Activated CD4-positive, alpha-beta T cell treated with anti-CD3 and anti-CD28 coated beads for 1 hour (primary cell): ENCODE measurements around the gene KRTAP10-1.

Source experiments
- DNase-seq: peaks from one replicate; pipeline ENCODE4 v3.0.0-alpha.2; 2020

Gene KRTAP10-1

GRCh38 chr21:44500111-44500510, 39.9 kb downstream of the KRTAP10-1 start:
- no peak for DNase-seq

GRCh38 chr21:44499631-44500030, 40.4 kb downstream of the KRTAP10-1 start:
- no peak for DNase-seq

GRCh38 chr21:44499211-44499560, 40.8 kb downstream of the KRTAP10-1 start:
- no peak for DNase-seq

GRCh38 chr21:44498280-44499210, 41.5 kb downstream of the KRTAP10-1 start:
- DNase-seq: no peak

- DNase-seq: no peak
Observed at GRCh38 chr21:44497703-44498126, 42.3 kb downstream of the KRTAP10-1 start.

GRCh38 chr21:44496564-44497550, 43.1 kb downstream of the KRTAP10-1 start:
- DNase-seq: no peak

GRCh38 chr21:44495611-44496563, 44.1 kb downstream of the KRTAP10-1 start:
- DNase-seq: no peak

GRCh38 chr21:44494956-44495355, 45.0 kb downstream of the KRTAP10-1 start:
- no peak for DNase-seq

GRCh38 chr21:44494418-44494817, 45.6 kb downstream of the KRTAP10-1 start:
- DNase-seq: no peak

- DNase-seq: no peak
Observed at GRCh38 chr21:44492567-44493385, 47.2 kb downstream of the KRTAP10-1 start.

- no peak for DNase-seq
Observed at GRCh38 chr21:44490816-44491215, 49.2 kb downstream of the KRTAP10-1 start.

- no peak for DNase-seq
Observed at GRCh38 chr21:44490405-44490804, 49.6 kb downstream of the KRTAP10-1 start.

- DNase-seq: no peak
Observed at GRCh38 chr21:44489962-44490361, 50.0 kb downstream of the KRTAP10-1 start.
